OCI-LY7 (cell line): ENCODE data around the gene PPP3CA. TPM values are rescaled to one million over a fixed set of nuclear protein-coding genes. Genes with fewer than 3 reads are reported as not detected.

Experiments
- BruUV-seq: library from RNA; stranded (reverse); fragments of 400-500 nt; replicated peaks from 2 replicates; lab custom pipeline; 2021; lab: Mats Ljungman, UMichigan
- CTCF ChIA-PET: fragments of 300-600 bp; sonication (Branson Sonifier 250); formaldehyde crosslinking; loops from one replicate; lab custom pipeline; 2022; ENCODE audit warnings: antibody characterized with exemption; ENCODE audit not compliant: unreplicated experiment; lab: Charles Lee
- POLR2A ChIA-PET: fragments of 300-600 bp; sonication (Branson Sonifier 250); formaldehyde crosslinking; loops from one replicate; lab custom pipeline; 2022; ENCODE audit warnings: antibody characterized with exemption; lab: Charles Lee
- DNase-seq: peaks from one replicate; pipeline ENCODE4 v3.0.0-alpha.2; 2015; ENCODE audit warnings: low spot score
- H2AFZ ChIP-seq: fragments of 200-600 bp; sonication (generic), shearing (Covaris generic); 2 replicates; pipeline ENCODE4 v1.6.1; 2014; ENCODE audit warnings: mild to moderate bottlenecking, antibody characterized with exemption, low read length, moderate library complexity
- H3K27ac ChIP-seq: fragments of 200-600 bp; sonication (generic); 2 replicates; pipeline ENCODE4 v1.5.1; 2014; ENCODE audit warnings: mixed run types, low read depth, mild to moderate bottlenecking, moderate library complexity, low read length, inconsistent platforms; ENCODE audit not compliant: poor library complexity, severe bottlenecking
- H3K36me3 ChIP-seq: fragments of 200-600 bp; sonication (generic); 2 replicates; pipeline ENCODE4 v1.6.1; 2014; ENCODE audit warnings: mild to moderate bottlenecking, antibody characterized with exemption, low read length, moderate library complexity, mixed read lengths; ENCODE audit not compliant: insufficient read depth
- H3K4me1 ChIP-seq: fragments of 200-600 bp; sonication (generic); 2 replicates; pipeline ENCODE4 v1.5.1; 2014; ENCODE audit warnings: mild to moderate bottlenecking, low read length; ENCODE audit not compliant: insufficient read depth, poor library complexity, severe bottlenecking
- H3K4me2 ChIP-seq: fragments of 200-600 bp; sonication (generic); 2 replicates; pipeline ENCODE4 v1.6.1; 2014; ENCODE audit warnings: mild to moderate bottlenecking, low read length
- H3K4me3 ChIP-seq: fragments of 200-600 bp; sonication (generic); 2 replicates; pipeline ENCODE4 v1.5.1; 2014; ENCODE audit warnings: mild to moderate bottlenecking, low read depth, low read length; ENCODE audit not compliant: poor library complexity, severe bottlenecking
- H3K79me2 ChIP-seq: fragments of 200-600 bp; sonication (generic); 2 replicates; pipeline ENCODE4 v1.6.1; 2016; ENCODE audit warnings: low read depth, mild to moderate bottlenecking, low read length, moderate library complexity, mixed read lengths; ENCODE audit not compliant: insufficient read depth
- H3K9me2 ChIP-seq: fragments of 200-600 bp; sonication (generic); 2 replicates; pipeline ENCODE4 v1.6.1; 2016; ENCODE audit warnings: mild to moderate bottlenecking, low read length, mixed read lengths; ENCODE audit not compliant: insufficient read depth
- H3K9me3 ChIP-seq: fragments of 200-600 bp; sonication (generic); 2 replicates; pipeline ENCODE4 v1.6.1; 2014; ENCODE audit warnings: mild to moderate bottlenecking, mixed run types, low read length, mixed read lengths
- H4K20me1 ChIP-seq: fragments of 200-600 bp; sonication (generic); 2 replicates; pipeline ENCODE4 v1.6.1; 2014; ENCODE audit warnings: mild to moderate bottlenecking, antibody characterized with exemption, low read length, moderate library complexity, mixed read lengths; ENCODE audit not compliant: insufficient read depth
- EZH2phosphoT487 ChIP-seq: fragments of 200-600 bp; sonication (generic); IDR thresholded peaks from 2 replicates; pipeline ENCODE4 v1.6.1; 2018; ENCODE audit warnings: low read depth, borderline replicate concordance, mild to moderate bottlenecking, mixed run types, antibody characterized with exemption, low read length, moderate library complexity, mixed read lengths
- intact Hi-C: fragments of 100-400 bp; cut with micrococcal nuclease; formaldehyde crosslinking; loops from one replicate; pipeline ENCODE4 v1.10.0; 2022; ENCODE audit not compliant: unreplicated experiment
- total RNA-seq, 2 experiments: library from RNA; depleted of rRNA in 1 of 2; stranded (reverse); fragments of >200 nt in 1 of 2; shearing (Covaris generic) in 1 of 2; gene quantifications; 2 replicates each; pipeline ENCODE4 v1.2.3, GENCODE V29; 2014 to 2022
- TF ChIP-seq, protein P1 (sequence below): fragments of 200-600 bp; sonication (generic); conservative IDR thresholded peaks from 2 replicates; pipeline ENCODE4 v1.5.1; 2014; ENCODE audit warnings: mild to moderate bottlenecking, antibody characterized with exemption, low read length, moderate library complexity, mixed read lengths

PPP3CA gene
- total RNA-seq, 2 experiments from 2014 or later, result 9.2 to 13.6 TPM

DNA sequence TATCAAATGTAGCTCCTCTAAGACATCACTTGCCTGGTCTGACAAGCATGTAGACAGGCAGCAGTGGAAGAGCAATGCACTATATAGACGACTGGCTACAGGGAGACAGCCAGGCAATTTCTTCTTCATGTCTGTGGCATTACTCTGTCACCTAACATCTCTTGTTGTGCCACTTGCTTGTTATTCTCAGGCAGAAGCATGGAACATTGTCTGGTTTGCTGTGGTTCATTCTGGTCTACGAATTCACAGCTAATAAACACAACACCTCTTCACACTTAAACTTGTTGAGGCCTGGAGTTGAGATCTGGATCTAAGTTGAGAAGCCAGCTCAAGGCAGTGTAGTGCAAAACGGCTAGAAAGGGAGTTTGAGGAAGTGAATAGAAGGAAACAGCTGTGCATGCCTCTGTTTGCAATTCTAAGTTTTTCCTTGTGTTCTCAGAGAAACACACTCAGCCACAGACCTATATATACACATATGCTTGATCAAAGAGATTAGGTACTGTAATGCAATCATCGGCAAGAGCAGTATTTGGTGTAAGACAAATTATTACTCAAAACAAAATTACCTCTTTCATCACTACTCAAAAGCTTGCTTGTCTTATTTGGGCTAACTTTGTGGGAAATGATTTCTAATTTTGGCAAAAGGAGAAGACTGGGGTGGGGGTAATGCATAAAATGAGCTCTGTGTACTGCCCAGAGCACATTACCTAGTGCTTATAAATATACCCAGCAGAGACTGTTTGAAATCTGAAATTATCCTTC is 243.8 kb downstream of the PPP3CA start:
- Histone ChIP-seq H3K4me1 (peaks cover 22% of the 10 kb centered on the region), H3K4me3 (peak overlapping the region; percentile 28), H3K9me3 (no peaks in the 10 kb centered on the region), H3K79me2 (no peaks in the 10 kb centered on the region), H3K36me3 (no peaks in the 10 kb centered on the region), H3K4me2 (peak overlapping the region; percentile 60), H2AFZ (peak overlapping the region; percentile 40; the same call in 1 of the 2 replicates), H3K9me2 (no peaks in the 10 kb centered on the region), H3K27ac (peak overlapping the region; percentile 66), H4K20me1 (no peaks in the 10 kb centered on the region)
- POLR2A ChIA-PET, result interaction anchor here (0.6 to 2.5 kb wide), 12 partner anchors 12 to 1275 kb away, joined by 3 to 14 read pairs (median 3); no protein-coding TSS in a partner anchor
- TF ChIP-seq, protein P1, sequence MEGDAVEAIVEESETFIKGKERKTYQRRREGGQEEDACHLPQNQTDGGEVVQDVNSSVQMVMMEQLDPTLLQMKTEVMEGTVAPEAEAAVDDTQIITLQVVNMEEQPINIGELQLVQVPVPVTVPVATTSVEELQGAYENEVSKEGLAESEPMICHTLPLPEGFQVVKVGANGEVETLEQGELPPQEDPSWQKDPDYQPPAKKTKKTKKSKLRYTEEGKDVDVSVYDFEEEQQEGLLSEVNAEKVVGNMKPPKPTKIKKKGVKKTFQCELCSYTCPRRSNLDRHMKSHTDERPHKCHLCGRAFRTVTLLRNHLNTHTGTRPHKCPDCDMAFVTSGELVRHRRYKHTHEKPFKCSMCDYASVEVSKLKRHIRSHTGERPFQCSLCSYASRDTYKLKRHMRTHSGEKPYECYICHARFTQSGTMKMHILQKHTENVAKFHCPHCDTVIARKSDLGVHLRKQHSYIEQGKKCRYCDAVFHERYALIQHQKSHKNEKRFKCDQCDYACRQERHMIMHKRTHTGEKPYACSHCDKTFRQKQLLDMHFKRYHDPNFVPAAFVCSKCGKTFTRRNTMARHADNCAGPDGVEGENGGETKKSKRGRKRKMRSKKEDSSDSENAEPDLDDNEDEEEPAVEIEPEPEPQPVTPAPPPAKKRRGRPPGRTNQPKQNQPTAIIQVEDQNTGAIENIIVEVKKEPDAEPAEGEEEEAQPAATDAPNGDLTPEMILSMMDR, result no peak
- BruUV-seq, result no TSS peak
- DNase-seq, result peak; percentile 81
- intact Hi-C loops, result loop anchor here (2.0 to 5.0 kb wide), 2 partner anchors 19 to 244 kb away; partner anchors contain the start of gene PPP3CA
- CTCF ChIA-PET, result interaction anchor here (1.3 kb wide), 1 partner anchor 21 kb away, joined by 3 read pairs; no protein-coding TSS in a partner anchor

DNA sequence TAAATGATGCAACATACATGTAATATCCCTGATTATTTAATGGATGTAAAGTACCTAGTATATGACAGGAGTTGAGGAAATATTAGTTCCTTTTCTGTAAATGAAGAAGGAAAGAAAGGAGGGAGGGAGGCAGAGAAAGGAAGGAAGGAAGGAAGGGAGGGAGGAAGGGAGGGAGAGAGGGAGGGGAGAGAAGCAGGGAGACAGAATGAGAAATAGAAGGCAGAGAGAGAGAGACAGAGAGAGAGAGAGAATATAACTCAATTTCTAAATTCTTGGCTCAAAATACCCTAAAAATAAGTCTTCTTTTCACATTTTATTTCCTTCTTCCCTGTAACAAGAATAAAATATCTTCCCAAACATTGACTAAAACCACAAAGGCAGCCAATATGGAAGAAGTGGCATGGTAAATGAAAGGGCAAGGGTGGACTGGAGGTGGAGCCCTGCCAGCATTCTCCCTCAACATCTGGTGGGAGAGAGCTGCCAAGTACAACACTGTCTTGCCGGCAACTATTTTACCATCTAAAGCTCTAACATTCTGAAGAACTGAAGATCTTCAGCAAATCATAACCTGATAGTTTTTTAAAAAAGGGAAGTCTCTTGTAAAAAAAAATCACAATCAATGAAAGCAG is 245.1 kb downstream of the PPP3CA start:
- no peak overlapping the region for H3K4me3 ChIP-seq
- intact Hi-C loops, result loop anchor here (2.0 to 5.0 kb wide), 2 partner anchors 17 to 245 kb away; partner anchors contain the start of gene PPP3CA
- POLR2A ChIA-PET, result interaction anchor here (0.6 to 2.5 kb wide), 2 partner anchors 17 to 22 kb away, joined by 3 to 14 read pairs; no protein-coding TSS in a partner anchor
- no TSS peak for BruUV-seq
- H2AFZ ChIP-seq, result no peak overlapping the region
- DNase-seq, result no peak
- H3K36me3 ChIP-seq, result no peaks in the 10 kb centered on the region
- H3K9me3 ChIP-seq, result no peaks in the 10 kb centered on the region
- TF ChIP-seq, protein P1, result no peak
- no peak for TF ChIP-seq EZH2phosphoT487
- no peak overlapping the region for H3K4me2 ChIP-seq
- no peaks in the 10 kb centered on the region for H3K79me2 ChIP-seq
- peaks cover 22% of the 10 kb centered on the region for H3K4me1 ChIP-seq
- CTCF ChIA-PET, result interaction anchor here (1.3 kb wide), 1 partner anchor 23 kb away, joined by 3 read pairs; no protein-coding TSS in a partner anchor
- no peak overlapping the region for H3K27ac ChIP-seq
- H3K9me2 ChIP-seq, result no peaks in the 10 kb centered on the region
- no peaks in the 10 kb centered on the region for H4K20me1 ChIP-seq
